ENCODE results near the gene NSUN4.

Gene NSUN4

GRCh38 chr1:46405197-46405555, 64.6 kb downstream of the NSUN4 start:
- no peak for DNase-seq (ENCODE audit: low spot score)

GRCh38 chr1:46405724-46406123, 65.1 kb downstream of the NSUN4 start:
- no peak for DNase-seq (ENCODE audit: low spot score)

DNA sequence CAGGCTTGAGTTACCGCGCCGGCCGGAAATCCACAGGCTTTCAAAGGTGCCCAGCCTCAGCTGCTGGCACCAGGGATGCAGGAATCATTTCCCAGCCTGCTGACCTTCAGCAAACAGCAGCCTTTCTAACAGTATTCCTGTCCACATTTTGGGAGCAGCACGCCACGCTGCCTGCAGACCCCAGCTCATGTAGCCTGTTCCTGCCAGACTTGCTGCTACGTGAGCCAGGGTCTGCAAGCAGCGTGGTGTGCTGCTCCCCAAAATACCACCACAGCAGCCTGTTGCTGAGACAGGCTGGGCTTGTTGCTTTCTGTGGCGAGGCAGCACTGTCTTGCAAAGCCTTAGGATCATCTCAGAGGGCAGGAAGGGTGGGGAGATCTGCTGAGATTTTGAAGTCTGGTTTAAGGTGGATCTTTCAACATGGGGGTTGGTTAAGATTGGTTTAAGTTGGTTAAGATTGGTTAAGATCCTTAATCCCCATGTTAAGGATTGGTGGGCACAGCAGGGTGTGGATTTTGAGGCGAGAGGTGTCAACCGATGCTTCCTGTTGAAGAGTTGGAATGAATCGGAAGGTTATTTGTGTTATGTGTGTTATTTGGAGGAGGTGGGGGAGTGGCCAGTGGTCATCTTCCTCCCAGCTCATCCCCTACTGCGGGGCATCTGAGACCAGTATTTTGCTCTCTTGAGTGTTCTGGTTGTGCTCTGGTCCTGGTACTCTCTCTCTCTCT, 66.4 kb downstream of the NSUN4 start:
- DNase-seq (ENCODE audit: low spot score) = peak; percentile 30

DNA sequence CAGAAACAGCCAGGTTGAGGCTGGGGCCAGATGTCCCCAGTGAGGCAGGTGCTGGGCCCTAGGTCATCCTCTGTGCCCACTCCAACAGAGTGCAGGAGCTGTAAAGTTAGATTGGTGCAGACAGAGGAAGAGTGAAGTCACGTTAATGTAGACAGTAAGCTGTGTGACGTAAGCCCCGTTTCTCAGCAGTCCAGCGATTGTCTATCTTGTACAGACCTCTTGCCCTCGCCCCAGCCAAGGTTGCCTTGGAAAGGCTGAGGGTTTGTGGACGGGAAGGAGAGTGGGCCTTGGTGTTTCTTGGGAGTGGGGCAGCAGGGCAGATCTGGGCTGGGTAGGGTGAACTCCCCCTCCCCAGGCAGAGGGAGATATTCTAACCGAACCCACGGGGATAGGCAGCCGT, 67.0 kb downstream of the NSUN4 start:
- no peak for DNase-seq (ENCODE audit: low spot score)

DNA sequence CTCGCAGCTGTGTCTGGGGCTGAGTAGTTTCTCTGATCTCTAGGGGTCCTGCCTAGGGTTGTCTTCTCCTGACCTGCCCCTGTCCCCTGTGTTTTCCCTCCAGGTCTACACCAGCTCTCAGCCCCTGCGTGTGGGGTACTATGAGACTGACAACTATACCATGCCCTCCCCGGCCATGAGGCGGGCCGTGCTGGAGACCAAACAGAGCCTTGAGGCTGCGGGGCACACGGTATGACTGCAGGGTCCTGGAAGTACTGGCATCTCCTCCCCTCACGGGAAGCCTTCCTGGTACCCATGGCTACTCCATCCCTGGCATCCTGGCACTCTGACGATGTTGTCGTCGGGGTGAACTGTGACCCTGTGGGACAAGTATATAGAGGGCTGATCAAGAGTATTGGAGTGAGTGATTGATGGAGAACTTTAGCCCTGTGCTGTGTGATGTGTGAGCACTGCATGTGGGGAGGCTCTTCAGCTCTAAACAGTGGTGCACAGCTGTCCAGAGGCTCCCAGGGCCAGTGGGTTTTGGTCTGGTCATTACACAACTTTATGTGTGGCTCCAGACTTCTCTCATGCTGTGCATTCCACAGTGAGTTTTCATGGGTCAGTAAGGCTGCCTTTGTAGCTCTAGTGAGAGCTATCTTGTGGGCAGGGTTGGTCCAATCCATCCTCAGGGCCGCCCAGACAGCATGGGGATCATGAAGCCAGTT, 67.9 kb downstream of the NSUN4 start:
- no peak for DNase-seq (ENCODE audit: low spot score)

DNA sequence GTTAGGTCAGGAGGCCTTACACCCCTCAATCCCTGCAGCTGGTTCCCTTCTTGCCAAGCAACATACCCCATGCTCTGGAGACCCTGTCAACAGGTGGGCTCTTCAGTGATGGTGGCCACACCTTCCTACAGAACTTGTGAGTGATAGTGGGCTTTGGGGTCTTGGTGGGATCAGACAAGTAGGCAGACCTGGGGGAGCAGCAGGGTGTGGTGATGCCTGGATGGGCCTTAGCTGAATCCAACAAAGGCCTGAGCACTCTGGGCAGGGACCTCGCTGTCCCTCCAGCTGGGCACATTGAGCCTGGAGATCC, 68.4 kb downstream of the NSUN4 start:
- DNase-seq (ENCODE audit: low spot score) = no peak

DNA sequence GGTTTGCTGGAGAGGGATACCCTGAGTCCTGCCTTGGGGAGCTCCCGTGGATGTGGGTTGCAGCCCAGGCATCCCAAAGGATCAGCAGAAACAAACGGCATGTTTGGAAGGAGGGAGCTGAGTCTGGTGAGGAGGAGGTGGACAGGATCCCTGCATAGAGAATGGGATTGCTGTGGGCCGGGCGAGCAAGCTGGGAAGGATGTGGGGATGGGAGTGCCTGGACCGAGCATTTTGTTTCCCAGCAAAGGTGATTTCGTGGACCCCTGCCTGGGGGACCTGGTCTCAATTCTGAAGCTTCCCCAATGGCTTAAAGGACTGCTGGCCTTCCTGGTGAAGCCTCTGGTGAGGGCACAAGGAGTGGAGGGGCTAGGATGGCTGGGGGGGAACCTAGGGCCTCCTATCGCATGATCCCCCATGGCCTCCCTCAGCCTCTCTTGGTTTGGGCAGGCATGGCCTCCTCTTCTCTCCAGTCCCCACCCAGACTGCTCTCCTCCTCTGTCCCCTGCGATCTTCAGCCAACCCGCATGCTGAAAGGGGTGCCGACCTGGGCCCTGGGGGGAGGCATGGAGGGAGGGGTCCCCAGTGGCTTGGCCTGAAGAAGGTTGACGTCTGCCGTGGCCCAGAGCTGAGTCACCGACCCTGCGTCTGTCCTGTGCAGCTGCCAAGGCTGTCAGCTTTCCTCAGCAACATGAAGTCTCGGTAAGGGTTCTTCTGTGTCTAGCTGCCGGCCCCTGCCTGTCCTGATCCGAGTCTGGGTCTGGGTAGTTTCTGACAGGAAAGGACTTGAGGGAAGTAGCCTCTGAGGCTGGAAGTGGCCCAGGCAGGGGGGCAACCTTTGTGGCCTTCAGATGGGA, 69.8 kb downstream of the NSUN4 start:
- DNase-seq (ENCODE audit: low spot score) = no peak

DNA sequence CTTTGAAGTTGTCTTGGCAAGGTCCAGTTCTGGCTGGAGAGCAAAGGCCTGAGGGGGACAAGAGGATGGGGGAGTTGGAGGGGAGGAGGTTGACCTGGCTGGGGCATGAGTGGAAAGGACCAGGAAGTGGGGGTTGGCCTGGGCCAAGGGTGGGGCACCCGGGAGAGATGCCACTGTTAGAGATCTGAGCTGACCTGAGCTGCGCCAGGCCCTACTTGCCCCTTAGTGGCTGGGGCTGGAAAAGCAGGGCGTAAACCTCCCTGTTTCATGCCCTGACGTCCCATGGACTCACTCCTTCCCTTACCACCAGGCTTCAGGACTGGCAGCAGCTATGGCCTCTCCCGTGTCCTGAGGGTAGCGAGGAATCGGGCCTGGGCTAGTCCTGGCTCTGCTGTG, 70.4 kb downstream of the NSUN4 start:
- DNase-seq (ENCODE audit: low spot score) = no peak

All from SK-N-DZ (cell line).